Kidney (tissue), 14 donors: ENCODE results near the gene LDLRAD4. TPM values are rescaled to one million over a fixed set of nuclear protein-coding genes. Genes with fewer than 3 reads are reported as not detected.

ENCODE experiments used
- DNase-seq, 5 donors: peaks; one replicate each; pipeline ENCODE4 v3.0.0-alpha.2; 2013 to 2020
- FAIRE-seq: peaks from 2 replicates; lab custom pipeline; 2012; peaks lifted over from hg19 to GRCh38; lab: Jason Lieb, UNC
- H3K27ac ChIP-seq, 2 donors: one replicate each; pipeline ENCODE4 v1.7.0; 2013; ENCODE audit warnings: low read depth in 2 of 2, low read length in 2 of 2, inconsistent platforms in 1 of 2
- H3K27me3 ChIP-seq: one replicate; pipeline ENCODE4 v1.7.1; 2013; ENCODE audit warnings: low read length, inconsistent platforms; ENCODE audit not compliant: control insufficient read depth, insufficient read depth
- H3K36me3 ChIP-seq, 3 donors: one replicate each; pipeline versions ENCODE4 v1.7.0 to v1.7.1; 2013; ENCODE audit warnings: low read length in 3 of 3, control low read depth in 1 of 3, inconsistent platforms in 1 of 3; ENCODE audit not compliant: insufficient read depth in 3 of 3, control insufficient read depth in 2 of 3
- H3K4me1 ChIP-seq, 3 donors: one replicate each; pipeline versions ENCODE4 v1.7.0 to v1.7.1; 2013; ENCODE audit warnings: low read length in 3 of 3, inconsistent platforms in 1 of 3, low read depth in 1 of 3; ENCODE audit not compliant: control insufficient read depth in 2 of 3, insufficient read depth in 2 of 3
- H3K4me3 ChIP-seq, 3 donors: one replicate each; pipeline versions ENCODE4 v1.7.0 to v1.8.1; 2013; ENCODE audit warnings: low read length in 3 of 3, control low read depth in 1 of 3, inconsistent platforms in 1 of 3
- H3K9ac ChIP-seq, 3 donors: one replicate each; pipeline versions ENCODE4 v1.7.0 to v1.7.1; 2013; ENCODE audit warnings: low read length in 3 of 3, control low read depth in 1 of 3, inconsistent platforms in 1 of 3
- H3K9me3 ChIP-seq, 3 donors: one replicate each; pipeline versions ENCODE4 v1.7.0 to v1.7.1; 2013; ENCODE audit warnings: low read length in 3 of 3, control low read depth in 1 of 3, inconsistent platforms in 1 of 3; ENCODE audit not compliant: control insufficient read depth in 2 of 3, insufficient read depth in 1 of 3
- CTCF ChIP-seq: IDR thresholded peaks from 3 replicates; pipeline ENCODE4 v1.5.1; 2012; ENCODE audit warnings: mild to moderate bottlenecking, moderate library complexity, borderline replicate concordance; ENCODE audit not compliant: insufficient read depth; ENCODE audit errors: extremely low read depth
- intact Hi-C: fragments of 100-400 bp; cut with DNase I; formaldehyde crosslinking; loops from one replicate; pipeline ENCODE4 v1.11.1; 2022
- polyA plus RNA-seq: library from polyadenylated mRNA; stranded (reverse); fragments of 350-450 nt; fragmentation: Illumina TruSeq; extraction: RNeasy Lipid Tissue Mini Kit (QIAGEN cat#74804); gene quantifications from one replicate; pipeline ENCODE4 v1.2.3, GENCODE V29; 2014; ENCODE audit warnings: low read depth, low replicate concordance; ENCODE audit not compliant: insufficient read depth
- total RNA-seq: library from RNA; stranded (reverse); fragmentation: NEBNext Ultra II Directional; extraction: Animal tissue kit (Norgen Biotek cat#: 25700); gene quantifications from one replicate; pipeline ENCODE4 v1.2.1, GENCODE V29; 2021
- donor health status: control.
- donor health status: control.
- donor health status: control.
- donor health status: control.
- donor health status: control.
- donor health status: DM: yes; HTN: yes; CAD: no.
- donor health status: Normal renal cell carcinoma (clear cell type).

The LDLRAD4 gene
- total and polyA plus RNA-seq, 2 donors from 2014 or later = 2.3 to 42.3 TPM

DNA sequence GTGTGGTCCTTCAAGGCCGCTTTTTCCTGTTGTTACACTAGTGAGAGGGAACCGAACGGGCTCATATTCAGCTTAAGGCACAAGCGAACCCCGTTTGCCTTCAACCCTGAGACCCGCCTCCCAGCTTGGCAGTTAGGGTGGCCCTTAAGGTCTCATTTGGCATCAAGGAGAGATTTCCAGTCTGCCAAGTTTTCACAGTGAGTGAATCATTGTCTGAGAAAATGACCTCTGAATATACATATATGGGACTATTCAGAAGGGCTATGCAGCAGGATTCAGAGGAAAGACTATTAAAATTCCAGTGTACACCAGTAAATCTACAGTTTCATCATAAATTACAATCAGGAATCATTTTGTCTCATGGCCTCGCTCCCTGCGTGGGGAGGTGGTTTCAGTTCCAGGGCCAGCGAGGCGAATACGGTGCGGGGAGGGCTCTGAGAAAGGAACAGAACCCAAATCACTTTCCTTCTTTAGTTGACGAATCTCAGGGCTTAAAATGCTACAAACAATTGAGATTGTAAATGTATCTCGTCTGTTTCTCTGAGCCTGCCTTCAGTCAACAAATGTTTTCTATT lies 276.4 kb downstream of the LDLRAD4 start:
- H3K36me3 ChIP-seq = peaks cover 0 to 2% (median 0%) of the 10 kb centered on the region in 3 donors
- no peak overlapping the region for H3K9ac ChIP-seq
- H3K27ac ChIP-seq = no peak overlapping the region
- FAIRE-seq (no peak), DNase-seq (peak in 3 of 5 donors; percentile 54 to 73 (median 71))
- H3K4me3 ChIP-seq = no peak overlapping the region
- H3K9me3 ChIP-seq = no peaks in the 10 kb centered on the region
- no peak for TF ChIP-seq CTCF
- intact Hi-C loops = no loop called here
- peaks cover 0 to 3% (median 3%) of the 10 kb centered on the region in 3 donors for H3K4me1 ChIP-seq
- no peaks in the 10 kb centered on the region for H3K27me3 ChIP-seq

DNA sequence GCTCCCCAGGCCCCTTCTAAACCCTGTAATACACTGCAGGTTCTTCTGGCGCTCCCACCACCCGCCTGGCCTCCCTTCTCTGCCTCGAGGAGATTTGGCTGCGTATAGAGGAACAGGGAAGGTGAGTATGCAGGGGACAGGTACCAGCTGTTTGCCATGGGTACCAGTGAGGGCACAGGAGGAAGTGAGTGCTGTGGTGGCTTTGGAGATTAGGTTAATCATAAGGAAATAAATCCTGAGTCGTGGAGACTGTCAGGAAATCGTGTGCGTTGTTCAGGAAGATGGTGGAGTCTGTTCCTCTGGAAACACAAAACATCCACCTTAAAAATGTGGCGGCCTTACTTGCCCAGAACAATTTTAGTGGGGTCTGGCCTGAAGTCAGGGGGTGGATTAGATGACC lies 277.4 kb downstream of the LDLRAD4 start:
- intact Hi-C loops = no loop called here
- Histone ChIP-seq H3K4me3 (no peak overlapping the region), H3K9ac (no peak overlapping the region), H3K4me1 (peaks cover 3 to 7% (median 6%) of the 10 kb centered on the region in 3 donors), H3K27me3 (no peaks in the 10 kb centered on the region), H3K36me3 (peaks cover 0 to 2% (median 0%) of the 10 kb centered on the region in 3 donors), H3K27ac (no peak overlapping the region), H3K9me3 (no peaks in the 10 kb centered on the region)
- no peak for TF ChIP-seq CTCF
- DNase-seq = no peak
- FAIRE-seq = no peak

- Histone ChIP-seq H3K9me3 (no peaks in the 10 kb centered on the region), H3K9ac (no peak overlapping the region), H3K36me3 (peaks cover 0 to 2% (median 0%) of the 10 kb centered on the region in 3 donors), H3K27ac (no peak overlapping the region), H3K27me3 (no peaks in the 10 kb centered on the region), H3K4me3 (no peak overlapping the region), H3K4me1 (peaks cover 3 to 7% (median 6%) of the 10 kb centered on the region in 3 donors)
- DNase-seq (no peak), FAIRE-seq (no peak)
- no peak for TF ChIP-seq CTCF
- intact Hi-C loops = no loop called here
These were observed 278.2 kb downstream of the LDLRAD4 start for GRCh38 chr18:13496691-13497281.
